HG02870 (cell line): ENCODE data around the gene CCDC50.

Experiments
- ATAC-seq: cut with Tn5 transposase; IDR thresholded peaks from one replicate; pipeline ENCODE4 v1.9.1; 2021; ENCODE audit warnings: mild to moderate bottlenecking, moderate library complexity; ENCODE audit not compliant: unreplicated experiment

CCDC50 gene

DNA sequence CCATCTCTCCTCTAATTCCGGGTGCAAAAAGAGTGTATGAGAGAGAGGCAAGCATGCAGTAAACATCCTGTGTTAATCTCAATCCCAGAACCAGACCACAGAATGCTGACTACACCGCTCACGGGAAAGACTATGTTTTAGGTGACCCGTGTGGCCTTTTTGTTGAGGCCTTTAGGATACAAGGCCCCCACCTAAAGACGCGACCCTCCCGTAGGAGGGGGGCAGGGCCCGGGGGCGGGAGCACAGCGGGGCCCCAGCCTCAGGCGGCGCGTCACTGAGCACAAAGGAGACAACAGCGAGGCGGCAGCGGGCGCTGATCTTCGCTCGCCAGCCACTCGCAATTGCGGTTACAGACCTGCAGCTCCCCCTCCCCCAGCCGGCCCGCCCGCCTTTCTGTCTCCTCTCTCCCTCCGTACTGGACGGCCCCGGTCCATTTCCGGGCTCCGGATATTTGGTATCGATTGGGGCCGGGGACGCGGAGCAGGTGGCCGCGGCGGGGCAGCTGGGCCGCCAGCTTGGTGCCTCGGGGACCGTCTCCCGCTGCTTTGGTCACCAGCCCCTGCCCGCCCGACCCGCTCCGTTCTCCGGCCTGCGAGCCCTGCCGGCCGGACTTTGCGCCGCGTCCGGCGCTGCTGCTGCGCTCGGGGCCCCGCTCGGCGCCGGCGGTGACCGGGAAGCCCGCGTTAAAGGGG lies at the start of gene CCDC50:
CCDC50 (plus strand) TSS at position 433 of the 692 bp plus-strand sequence. CDS start 281 bp downstream, outside the sequence.
- ATAC-seq = peak; percentile 67

- no peak for ATAC-seq
These were observed 49.1 kb upstream of the CCDC50 start for GRCh38 chr3:191280111-191280510.

GRCh38 chr3:191280882-191281281 lies 48.3 kb upstream of the CCDC50 start:
- no peak for ATAC-seq

DNA sequence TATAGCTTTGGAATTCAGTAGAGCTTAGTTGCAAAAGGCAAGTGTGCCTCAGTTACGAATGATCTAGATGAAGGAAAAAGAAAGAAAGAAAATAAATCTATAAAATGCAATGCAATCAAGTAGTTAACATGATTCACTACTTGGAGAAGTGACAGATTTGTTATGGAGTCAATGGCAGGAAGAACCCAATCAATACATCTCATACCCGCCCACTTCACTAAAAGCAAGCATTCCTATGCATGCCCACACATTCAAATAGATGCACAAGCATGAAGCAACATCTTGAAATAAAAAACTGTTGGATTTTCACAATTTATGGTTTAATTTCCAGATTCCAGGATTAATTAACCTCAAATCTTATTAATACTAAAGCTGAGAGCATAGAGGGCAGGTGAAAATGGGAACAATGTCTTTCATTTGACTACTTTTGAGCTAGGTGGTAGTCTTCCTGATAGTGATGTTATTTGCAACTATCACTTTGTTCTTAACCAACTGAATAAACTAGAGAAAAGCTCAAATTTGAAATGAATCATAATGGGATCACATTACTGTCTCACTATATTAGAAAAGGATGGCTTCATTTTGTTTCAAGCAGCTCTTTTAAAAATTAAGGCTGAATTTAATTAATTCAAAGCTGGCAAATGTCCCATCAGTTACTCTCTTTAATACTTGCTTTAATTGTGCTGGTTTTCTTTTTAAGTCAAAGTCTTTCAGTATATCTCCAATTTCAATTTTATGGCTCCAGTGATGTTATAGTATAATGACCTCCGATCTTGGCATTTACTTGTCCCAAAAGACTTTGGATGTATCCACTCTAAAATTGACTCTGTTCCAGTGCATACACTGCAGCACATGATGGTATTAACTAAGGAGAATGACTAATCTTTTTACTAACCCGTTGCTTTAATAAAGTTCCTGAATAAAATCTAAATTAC lies 46.7 kb upstream of the CCDC50 start:
- no peak for ATAC-seq

- no peak for ATAC-seq
These were observed 45.8 kb upstream of the CCDC50 start for GRCh38 chr3:191283400-191283799.

GRCh38 chr3:191290311-191291025 lies 38.7 kb upstream of the CCDC50 start:
- ATAC-seq = peak; percentile 76

DNA sequence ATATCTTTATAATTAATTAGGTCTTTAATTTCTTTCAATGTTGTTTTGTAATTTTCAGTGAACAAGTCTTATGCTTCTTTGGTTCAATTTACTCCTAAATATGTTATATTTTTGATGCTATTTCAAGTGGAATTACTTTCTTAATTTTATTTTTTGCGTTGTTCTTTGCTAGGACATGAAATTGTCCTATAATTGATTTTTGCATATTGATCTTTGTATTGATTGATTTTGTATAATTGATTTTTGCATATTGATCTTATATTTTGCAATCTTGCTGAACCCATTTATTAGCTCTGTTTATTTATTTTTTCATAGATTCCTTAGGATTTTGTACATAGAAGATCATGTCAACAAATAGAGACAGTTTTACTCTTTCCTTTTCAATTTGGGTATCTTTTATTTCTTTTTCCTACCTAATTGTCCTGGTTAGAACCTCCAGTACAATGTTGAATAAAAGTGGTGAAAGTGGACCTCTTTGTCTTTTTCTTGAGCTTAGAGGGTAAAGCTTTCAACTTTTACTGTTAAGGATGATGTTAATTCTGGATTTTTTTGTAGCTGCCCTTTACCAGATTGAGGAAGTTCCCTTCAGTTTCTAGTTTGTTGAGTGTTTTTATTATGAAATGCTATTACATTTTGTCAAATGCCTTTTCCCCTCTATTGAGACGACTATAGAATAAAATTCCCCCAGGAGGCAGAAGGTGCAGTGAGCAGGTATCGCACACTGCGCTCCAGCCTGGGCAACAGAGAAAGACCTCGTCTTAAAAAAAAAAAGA lies 36.8 kb upstream of the CCDC50 start:
- no peak for ATAC-seq

DNA sequence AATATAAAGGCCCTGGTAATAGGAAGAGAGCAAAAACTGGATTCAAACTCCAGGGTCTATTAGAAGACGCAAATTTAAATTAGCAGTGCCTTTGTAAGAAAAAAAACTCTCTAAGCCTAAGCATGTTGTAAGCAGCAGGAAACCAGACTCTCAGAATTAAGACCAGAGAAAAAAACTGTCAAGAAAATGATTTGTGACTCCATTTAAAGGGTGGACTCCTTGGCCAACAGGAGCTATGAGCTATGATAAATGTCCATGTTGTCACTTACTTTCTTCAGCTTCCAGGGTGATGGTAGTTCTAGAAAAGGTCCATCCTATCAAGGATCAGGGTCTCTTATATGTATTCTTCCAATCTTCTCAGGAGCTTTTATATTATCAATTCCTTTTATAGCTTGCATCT lies 34.9 kb upstream of the CCDC50 start:
- no peak for ATAC-seq

DNA sequence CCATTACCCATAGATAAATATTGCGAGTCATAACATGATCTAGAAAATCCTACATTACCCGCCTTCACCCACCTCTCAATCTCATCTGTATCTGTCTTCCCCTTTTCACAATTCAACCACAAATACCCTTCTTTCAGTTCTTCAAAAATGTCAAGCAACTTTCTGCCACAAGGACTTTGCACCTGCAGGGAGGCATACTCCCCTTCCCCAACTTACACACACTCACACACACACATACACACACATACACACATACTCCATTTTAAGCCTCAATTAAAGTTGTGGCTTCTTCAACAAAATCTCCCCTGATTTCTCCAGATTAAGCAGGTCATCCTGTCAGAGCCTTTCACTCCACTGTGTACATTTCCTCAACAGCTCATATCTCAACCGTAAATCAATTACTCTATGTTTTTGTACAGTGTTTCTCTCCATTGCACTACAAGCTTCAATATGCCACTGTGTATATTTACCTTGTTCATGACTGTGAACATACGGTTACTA lies 33.1 kb upstream of the CCDC50 start:
- peak; percentile 82 for ATAC-seq

DNA sequence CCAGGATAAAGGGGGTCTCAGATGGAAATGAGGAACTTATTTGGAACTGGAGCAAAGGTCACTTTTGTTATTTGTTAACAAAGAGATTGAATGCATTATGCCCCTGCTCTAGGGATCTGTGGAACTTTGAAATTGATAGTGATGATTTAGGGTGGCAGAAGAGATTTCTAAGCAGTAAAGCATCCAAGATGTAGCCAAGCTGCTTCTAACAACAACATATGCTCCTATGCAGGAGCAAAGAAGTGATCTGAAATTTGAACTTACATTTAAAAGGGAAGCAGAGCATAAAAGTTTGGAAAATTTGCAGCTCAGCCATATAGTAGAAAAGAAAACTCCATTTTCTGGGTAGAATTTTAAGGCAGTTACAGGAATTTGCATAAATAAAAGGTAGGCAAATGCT lies 30.3 kb upstream of the CCDC50 start:
- ATAC-seq = no peak

DNA sequence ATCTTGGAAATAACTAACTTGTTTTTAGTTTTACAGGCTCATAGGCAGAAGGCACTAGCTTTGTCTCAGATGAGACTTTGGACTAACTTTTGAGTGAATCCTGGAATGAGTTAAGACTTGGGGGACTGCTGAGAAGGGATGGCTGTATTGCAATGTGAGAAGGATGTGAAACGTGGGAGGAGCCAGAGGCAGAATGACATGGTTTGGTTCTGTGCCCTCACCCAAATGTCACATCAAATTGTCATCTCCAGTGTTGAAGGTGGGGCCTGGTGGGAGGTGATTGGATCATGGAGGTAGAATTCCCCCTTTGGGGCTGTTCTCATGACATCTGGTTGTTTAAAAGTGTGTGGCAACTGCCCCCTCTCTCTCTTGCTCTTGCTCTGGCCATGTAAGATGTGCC lies 28.8 kb upstream of the CCDC50 start:
- peak; percentile 24 for ATAC-seq

- ATAC-seq = peak; percentile 60
These were observed 28.2 kb upstream of the CCDC50 start for GRCh38 chr3:191301017-191301416.

GRCh38 chr3:191301782-191302411 lies 27.3 kb upstream of the CCDC50 start:
- ATAC-seq = no peak

GRCh38 chr3:191302451-191302850 lies 26.7 kb upstream of the CCDC50 start:
- ATAC-seq = no peak

DNA sequence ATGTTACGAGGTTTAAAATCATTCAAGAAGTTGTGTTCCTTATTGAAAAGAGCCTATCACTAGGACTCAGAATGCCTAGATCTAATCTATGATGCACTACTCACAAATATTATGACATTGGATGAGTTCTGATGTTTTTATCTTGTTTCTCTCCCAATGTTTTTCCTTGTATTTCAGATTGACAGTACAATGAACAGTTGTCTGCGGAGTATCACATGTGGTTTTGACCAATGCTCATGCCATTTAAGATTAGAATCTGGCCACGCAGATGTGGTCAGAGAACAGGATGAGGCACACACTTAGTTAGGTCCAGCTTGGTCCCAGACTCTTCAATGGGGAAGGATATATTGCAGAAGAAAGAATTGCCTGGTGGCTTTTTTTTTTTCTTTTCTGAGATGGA lies 25.6 kb upstream of the CCDC50 start:
- no peak for ATAC-seq

- no peak for ATAC-seq
These were observed 22.8 kb upstream of the CCDC50 start for GRCh38 chr3:191306428-191306827.

GRCh38 chr3:191307341-191307740 lies 21.9 kb upstream of the CCDC50 start:
- no peak for ATAC-seq

DNA sequence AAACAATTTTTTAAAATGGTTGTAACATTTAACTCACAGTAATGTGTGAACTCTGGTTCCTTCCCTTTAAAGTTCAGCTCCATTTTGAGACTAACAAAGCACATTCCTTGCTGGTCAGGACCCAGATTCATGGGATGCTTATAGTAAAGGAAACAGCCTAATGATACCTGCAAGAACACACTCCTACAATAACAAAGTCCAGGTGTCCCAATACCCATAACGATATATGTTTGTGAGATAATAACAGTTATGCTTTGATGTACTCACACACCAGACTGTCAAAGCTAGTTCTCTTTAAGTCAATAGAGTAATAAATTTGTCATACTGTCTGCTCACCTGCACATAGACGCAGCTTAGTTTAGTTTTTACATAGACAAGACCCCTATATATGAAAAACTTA lies 15.9 kb upstream of the CCDC50 start:
- ATAC-seq = no peak

- ATAC-seq = no peak
These were observed 15.0 kb upstream of the CCDC50 start for GRCh38 chr3:191314109-191314728.
